Measurements from ENCODE around the gene PHYHD1.

Gene PHYHD1

DNA sequence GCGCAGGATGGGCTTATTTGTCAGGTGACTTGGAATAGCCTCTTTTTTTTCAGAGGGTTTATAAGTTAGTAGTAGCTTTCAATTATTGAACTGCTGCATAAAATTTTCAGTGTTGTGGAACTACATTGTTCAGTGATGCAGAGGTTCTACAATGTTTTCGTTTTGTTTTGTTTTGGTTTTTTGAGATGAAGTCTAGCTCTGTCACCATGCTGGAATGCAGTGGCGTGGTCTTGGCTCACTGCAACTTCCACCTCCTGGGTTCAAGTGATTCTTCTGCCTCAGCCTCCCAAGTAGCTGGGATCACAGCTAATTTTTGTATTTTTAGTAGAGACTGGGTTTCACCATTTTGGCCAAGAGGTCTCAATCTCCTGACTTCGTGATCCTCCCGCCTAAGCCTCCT, 48.7 kb downstream of the PHYHD1 start:
- Mint-ChIP-seq H3K36me3 (peaks cover 66% of the 10 kb centered on the region), H3K27me3 (no peaks in the 10 kb centered on the region), H3K27ac (no peak overlapping the region), H3K4me3 (no peak overlapping the region), H3K9me3 (no peaks in the 10 kb centered on the region), H3K4me1 (no peaks in the 10 kb centered on the region)
- no peak for ATAC-seq

DNA sequence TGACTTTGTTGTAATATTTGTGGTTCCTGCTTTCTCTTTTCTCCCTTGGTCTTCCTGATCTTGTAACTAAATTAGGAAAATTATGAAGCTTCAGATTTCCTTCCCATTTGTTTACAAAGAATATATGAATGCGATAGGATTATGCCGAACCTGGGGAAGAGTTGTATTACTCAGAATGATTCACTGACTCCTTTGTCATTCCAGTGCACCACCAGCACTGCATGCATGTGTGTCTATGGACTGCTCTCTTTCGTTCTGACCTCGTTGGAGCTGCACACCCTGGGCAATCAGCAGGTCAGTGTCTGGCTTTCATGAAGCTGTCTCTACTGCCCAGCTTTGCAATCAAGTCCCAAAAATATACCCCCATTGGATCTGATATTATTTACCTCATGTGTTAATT, 52.2 kb downstream of the PHYHD1 start:
- H3K36me3 Mint-ChIP-seq, result peaks cover 75% of the 10 kb centered on the region
- ATAC-seq, result no peak
- no peaks in the 10 kb centered on the region for H3K4me1 Mint-ChIP-seq
- no peak overlapping the region for H3K4me3 Mint-ChIP-seq
- no peak overlapping the region for H3K27ac Mint-ChIP-seq
- no peaks in the 10 kb centered on the region for H3K9me3 Mint-ChIP-seq
- H3K27me3 Mint-ChIP-seq, result no peaks in the 10 kb centered on the region

DNA sequence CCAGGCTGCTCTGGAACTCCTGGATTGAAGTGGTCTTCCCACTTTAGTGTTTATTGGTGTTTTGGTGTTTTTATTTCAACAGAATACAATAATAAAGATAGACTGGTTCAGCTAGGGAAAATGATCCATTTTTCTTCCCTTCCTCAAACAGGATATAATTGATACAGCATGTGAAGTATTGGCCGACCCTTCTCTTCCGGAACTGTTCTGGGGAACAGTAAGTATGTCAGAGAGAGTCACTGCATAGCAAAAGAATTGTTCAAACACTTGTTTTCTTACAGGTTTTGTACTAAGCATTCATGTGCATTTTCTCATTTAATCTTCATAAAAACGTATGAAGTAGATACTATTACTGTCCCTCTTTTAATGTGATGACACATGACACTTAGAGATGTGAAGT, 58.3 kb downstream of the PHYHD1 start:
- Mint-ChIP-seq H3K9me3 (no peaks in the 10 kb centered on the region), H3K36me3 (peaks cover 75% of the 10 kb centered on the region), H3K27me3 (no peaks in the 10 kb centered on the region), H3K27ac (no peak overlapping the region), H3K4me3 (no peak overlapping the region), H3K4me1 (no peaks in the 10 kb centered on the region)
- ATAC-seq, result no peak

DNA sequence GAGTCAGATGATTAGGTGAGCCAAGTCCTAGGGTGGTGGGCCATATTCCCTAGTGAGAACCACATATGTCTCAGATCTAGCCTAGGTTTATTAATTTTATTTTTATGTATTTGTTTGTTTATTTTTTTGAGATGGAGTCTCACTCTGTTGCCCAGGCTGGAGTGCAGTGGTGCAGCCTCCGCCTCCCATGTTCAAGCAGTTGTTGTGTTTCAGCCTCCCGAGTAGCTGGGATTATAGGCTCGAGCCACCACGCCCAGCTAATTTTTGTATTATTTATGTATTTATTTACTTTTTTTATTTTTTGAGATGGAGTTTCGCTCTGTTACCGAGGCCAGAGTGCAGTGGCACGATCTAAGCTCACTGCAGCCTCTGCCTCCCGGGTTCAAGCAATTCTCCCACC, 62.8 kb downstream of the PHYHD1 start:
- Mint-ChIP-seq H3K4me3 (no peak overlapping the region), H3K36me3 (peaks cover 87% of the 10 kb centered on the region), H3K27ac (no peak overlapping the region), H3K9me3 (no peaks in the 10 kb centered on the region), H3K27me3 (no peaks in the 10 kb centered on the region), H3K4me1 (no peaks in the 10 kb centered on the region)
- no peak for ATAC-seq

DNA sequence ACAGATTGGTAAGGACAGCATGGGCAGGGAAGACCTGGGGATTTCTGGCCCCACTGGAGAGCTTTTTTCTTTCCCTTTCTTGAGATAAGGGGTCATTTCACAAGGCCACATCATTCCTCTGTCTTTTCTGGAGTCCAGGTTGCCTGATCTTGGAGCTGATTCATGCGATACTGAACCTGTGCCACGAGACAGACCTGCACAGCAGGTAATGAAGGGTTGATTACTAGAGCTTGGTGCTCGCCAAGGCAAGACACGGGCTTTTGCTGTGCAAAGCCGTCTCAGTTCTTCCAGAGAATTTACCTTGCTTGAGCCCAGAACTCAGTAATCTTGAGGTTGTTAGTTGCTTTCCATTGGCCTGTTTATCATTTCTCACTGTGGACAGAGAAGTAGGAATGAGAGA, 65.9 kb downstream of the PHYHD1 start:
- Mint-ChIP-seq H3K4me1 (no peaks in the 10 kb centered on the region), H3K27me3 (no peaks in the 10 kb centered on the region), H3K4me3 (no peak overlapping the region), H3K27ac (no peak overlapping the region), H3K9me3 (no peaks in the 10 kb centered on the region), H3K36me3 (peaks cover 69% of the 10 kb centered on the region)
- no peak for ATAC-seq

DNA sequence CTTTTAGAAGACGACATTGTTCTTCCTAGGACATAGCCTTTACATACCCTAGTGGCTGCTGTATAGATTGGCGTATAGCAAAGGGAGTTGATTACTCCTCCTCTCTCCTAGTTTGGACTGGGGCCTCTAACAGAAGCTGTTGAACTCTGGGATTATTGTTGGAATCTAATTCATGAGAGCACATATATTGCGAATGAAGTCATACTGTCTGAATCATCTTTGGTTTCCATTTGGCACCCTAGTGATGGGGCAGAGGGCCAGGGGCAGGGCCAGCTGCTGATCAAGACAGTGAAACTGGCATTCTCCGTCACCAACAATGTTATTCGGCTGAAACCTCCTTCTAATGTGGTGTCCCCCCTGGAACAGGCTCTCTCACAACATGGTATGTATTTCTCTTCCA, 67.0 kb downstream of the PHYHD1 start:
- no peaks in the 10 kb centered on the region for H3K27me3 Mint-ChIP-seq
- peaks cover 67% of the 10 kb centered on the region for H3K36me3 Mint-ChIP-seq
- H3K4me1 Mint-ChIP-seq, result no peaks in the 10 kb centered on the region
- H3K4me3 Mint-ChIP-seq, result no peak overlapping the region
- ATAC-seq, result no peak
- H3K9me3 Mint-ChIP-seq, result no peaks in the 10 kb centered on the region
- no peak overlapping the region for H3K27ac Mint-ChIP-seq
